HG03103 (cell line): ENCODE results near the gene BOLA1.
"Not testable (repeated sequence)": the region's sequence is repeated elsewhere in the genome, so short reads cannot be mapped to it uniquely, and the experiment has no call there.

Experiments used
- ATAC-seq: cut with Tn5 transposase; IDR thresholded peaks from one replicate; pipeline ENCODE4 v1.9.1; 2021; ENCODE audit warnings: low read depth; ENCODE audit not compliant: unreplicated experiment

BOLA1 gene, protein sequence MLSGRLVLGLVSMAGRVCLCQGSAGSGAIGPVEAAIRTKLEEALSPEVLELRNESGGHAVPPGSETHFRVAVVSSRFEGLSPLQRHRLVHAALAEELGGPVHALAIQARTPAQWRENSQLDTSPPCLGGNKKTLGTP

GRCh38 chr1:149899460-149900284, at the start of gene BOLA1:
TSS of gene BOLA1 (plus strand) at chr1:149899568. CDS start at chr1:149900060, 492 bp downstream.
- ATAC-seq = peak; percentile 89

- ATAC-seq = no peak
Observed at GRCh38 chr1:149849947-149850360, 49.4 kb upstream of the BOLA1 start.

DNA sequence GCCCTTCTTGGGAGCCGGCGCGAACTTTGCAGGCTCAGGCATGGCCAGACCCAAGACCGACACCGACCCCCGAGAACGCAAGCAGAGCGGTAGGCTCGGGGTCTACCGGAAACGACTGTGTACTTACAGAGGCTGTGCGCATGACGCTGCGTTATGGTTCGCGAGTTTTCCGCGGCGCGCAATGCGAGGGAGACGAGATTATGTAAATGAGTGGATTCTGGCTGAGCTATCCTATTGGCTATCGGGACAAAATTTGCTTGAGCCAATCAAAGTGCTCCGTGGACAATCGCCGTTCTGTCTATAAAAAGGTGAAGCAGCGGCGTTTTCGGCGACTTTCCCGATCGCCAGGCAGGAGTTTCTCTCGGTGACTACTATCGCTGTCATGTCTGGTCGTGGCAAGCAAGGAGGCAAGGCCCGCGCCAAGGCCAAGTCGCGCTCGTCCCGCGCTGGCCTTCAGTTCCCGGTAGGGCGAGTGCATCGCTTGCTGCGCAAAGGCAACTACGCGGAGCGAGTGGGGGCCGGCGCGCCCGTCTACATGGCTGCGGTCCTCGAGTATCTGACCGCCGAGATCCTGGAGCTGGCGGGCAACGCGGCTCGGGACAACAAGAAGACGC, 48.5 kb upstream of the BOLA1 start:
- peak; percentile 43 for ATAC-seq

GRCh38 chr1:149851585-149852213, 47.7 kb upstream of the BOLA1 start:
- peak; percentile 34 for ATAC-seq

- not testable (repeated sequence) for ATAC-seq
Observed at GRCh38 chr1:149852263-149852662, 47.1 kb upstream of the BOLA1 start.

DNA sequence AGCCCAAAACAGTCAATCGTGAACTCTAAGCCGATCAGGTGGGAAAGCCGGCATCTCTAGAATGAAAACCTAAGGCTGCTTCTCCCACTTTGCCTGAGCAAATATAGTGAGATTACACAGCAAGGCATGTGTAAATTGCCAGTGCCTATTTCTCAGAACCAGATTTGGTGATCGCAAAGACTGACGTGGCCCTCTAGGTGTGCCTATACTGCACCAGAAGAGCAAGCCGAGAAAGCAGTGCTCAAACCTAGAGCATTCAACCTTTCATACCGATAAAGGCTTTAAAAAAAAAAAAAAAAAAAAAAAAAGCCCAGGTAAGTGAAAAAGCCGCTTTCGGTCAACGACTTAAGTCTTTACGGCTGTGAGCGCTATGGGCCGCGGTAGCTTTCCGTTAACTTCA, 39.1 kb upstream of the BOLA1 start:
- not testable (repeated sequence) for ATAC-seq

DNA sequence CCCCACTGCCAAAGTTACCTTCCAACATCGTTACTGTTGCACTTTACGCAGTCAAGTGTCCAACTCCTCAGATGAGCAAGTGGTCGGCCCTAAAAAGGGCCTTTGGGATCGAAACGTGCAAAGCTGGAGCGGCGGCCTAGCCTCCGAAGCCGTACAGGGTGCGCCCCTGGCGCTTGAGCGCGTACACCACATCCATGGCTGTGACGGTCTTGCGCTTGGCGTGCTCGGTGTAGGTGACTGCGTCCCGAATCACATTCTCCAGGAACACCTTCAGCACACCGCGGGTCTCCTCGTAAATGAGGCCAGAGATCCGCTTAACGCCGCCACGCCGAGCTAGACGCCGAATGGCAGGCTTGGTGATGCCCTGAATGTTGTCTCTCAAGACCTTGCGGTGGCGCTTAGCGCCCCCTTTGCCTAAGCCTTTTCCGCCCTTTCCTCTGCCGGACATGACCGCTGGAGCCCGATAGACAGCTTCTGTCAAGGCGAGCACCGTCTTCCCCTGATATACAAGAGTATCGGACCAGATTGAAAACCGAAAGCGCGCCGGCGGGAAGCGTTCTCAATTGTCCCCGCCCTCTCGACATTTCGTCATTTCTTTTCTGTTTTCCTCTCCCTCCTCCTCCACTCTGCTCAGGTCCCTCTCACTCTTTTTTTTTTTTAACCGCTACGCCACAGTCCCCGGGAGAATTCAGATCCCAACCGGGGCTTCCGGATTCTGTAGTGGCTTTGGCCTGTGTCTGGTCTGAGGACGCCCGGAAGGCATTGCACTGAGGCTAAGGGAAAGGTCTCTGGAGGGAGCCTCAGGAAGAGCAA, 38.5 kb upstream of the BOLA1 start:
- ATAC-seq = peak; percentile 63

DNA sequence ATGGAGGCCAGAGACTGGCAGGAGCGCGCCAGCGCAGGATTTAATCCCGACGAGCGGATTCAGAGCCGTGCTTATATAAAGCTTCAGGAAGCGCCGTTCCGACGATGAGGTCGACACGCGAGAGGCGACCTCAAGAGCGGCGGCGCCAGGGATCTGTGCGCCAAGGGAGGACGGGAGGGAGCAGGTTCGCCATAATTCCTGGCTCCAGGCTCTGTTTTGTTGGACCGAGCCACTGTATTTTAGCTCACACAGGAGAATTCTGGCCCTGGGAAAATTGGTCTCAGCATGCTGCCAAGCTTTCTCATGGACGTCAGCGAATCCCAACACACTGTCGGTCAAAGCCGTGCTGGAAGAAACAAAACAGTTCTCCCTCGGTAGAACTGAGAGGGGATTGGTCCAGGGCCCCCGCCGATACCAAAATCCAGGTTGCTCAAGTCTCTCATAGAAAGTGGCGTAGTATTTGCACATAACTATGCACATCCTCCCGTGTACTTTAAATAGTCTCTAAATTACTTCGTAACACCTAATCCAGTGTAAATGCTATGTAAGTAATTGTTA, 37.8 kb upstream of the BOLA1 start:
- not testable (repeated sequence) for ATAC-seq

GRCh38 chr1:149866887-149867286, 32.5 kb upstream of the BOLA1 start:
- ATAC-seq = not testable (repeated sequence)

DNA sequence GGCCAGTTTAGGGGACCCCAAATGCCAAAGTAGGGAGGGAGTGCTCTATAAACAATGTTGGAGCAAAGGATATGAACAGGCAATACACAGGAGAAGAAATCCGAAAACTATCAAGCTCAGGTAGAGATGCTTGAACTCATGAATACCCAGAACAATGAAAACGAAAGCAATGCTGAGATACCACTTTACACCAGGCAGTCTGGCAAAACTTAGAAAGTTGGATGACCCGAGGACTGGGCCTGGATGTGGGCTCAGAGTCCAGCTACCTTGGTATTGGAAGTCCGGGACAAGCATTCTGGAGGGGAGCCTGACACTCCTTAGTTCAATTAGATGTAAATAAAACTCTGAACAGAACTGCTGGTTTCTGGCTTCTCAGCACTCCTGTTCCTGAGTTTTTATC, 26.3 kb upstream of the BOLA1 start:
- not testable (repeated sequence) for ATAC-seq

GRCh38 chr1:149877211-149877946, 22.0 kb upstream of the BOLA1 start:
- no peak for ATAC-seq

DNA sequence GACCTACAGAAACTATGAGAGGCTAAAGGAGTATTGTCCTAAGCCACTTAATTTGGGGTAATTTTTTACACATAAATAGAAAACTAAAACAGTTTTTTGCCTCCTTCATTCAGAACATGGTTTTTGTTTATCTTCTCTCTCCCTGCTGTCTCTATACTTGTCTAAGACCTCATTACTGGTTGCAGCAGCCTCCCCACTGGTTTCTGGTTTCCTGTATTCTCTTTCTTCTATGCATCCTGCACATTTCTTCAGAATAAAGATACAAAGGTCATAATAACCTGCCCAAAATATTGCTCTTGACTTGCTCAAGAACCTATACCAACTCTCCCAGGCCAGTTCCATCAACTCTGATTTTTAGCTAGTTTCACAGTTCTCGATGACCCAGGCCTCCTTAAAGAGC, 19.8 kb upstream of the BOLA1 start:
- no peak for ATAC-seq

DNA sequence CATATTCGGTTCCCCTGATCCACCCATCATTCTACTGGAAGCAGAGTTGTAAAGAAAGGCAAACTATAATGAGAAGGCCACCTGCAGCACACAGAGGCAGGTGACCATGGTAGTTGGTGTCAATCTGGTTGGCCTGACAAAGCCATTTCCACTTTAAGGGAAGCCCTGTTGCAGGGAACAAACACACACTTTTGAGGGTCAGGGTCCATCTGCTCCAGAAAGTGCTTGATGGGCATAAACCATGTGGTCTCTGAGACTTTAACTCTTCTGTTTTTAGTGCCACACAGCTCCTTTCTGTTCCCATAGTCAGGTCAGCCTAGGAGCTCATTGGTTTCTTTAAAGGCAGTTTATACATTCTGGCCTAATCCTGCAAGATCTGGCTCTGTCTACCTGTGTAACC, 17.5 kb upstream of the BOLA1 start:
- ATAC-seq = no peak

DNA sequence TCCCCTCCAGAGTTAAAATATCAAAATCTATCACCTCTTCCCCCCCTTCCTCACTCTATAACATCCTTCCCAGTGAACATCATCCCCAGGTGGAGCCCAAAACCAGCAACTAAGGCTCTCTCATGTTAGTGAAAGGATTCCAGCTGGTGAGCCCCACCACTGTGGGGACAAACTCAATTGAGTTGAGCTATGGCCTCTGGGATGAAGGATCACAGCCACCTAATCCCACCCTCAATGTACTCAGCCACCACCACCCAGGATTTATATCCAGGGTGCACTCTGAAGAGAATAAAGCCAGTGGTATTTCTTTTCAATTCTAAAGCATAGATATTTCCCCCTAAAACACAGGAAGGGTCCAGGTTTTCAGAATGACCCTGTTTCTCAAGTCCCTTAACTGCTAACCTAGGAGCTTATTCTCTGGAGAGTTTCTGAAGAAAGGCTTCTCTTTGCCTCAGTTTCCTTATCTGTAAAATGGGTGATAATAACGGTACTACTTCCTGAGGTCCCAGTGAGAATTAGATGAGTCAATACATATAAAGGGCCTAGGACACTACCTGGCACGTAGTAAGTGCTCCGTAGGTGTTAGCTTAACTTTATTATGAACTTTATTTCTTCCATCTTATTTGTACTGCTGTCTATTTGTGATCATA, 15.6 kb upstream of the BOLA1 start:
- no peak for ATAC-seq

DNA sequence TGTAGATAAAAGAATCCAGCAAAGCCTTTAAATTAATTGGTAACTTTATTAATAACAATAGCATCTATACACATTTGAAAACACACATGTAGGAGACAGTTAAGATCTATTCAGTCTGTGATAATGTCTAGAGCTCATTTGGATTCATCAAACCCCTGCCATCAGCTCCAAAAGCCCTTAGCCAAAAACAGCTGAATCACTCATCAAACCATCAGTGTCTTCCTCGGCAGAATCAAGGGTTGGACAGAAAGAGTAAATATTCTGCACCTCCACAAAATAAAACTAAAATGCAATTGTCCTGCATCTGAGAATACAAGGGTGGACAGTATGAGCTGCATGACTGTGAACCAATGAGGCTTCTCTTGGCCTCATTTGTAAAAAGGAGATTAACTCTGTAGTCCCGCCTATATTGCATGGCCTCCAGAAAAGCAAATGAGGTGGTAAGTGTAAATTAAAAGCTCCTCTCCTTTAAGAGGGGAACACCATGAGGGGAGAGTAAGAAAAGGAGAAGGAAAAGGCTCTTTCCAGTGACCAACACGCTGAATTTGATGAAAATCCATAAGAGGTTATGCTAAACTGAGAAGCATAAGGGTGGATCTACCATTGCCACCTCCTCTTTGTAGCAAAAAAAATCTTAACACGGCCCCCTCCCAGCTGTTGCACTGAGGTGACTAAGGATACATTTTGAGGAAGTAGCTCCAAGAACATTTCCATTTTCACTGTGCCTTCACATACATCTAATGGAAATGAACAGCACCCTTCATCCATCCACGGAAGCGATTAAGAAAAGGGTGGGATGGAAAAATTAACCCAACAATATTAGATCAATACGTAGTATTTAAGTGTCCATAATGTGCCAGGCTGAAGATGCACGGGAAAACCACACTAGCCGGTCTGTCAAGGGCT, 14.7 kb upstream of the BOLA1 start:
- ATAC-seq = no peak

DNA sequence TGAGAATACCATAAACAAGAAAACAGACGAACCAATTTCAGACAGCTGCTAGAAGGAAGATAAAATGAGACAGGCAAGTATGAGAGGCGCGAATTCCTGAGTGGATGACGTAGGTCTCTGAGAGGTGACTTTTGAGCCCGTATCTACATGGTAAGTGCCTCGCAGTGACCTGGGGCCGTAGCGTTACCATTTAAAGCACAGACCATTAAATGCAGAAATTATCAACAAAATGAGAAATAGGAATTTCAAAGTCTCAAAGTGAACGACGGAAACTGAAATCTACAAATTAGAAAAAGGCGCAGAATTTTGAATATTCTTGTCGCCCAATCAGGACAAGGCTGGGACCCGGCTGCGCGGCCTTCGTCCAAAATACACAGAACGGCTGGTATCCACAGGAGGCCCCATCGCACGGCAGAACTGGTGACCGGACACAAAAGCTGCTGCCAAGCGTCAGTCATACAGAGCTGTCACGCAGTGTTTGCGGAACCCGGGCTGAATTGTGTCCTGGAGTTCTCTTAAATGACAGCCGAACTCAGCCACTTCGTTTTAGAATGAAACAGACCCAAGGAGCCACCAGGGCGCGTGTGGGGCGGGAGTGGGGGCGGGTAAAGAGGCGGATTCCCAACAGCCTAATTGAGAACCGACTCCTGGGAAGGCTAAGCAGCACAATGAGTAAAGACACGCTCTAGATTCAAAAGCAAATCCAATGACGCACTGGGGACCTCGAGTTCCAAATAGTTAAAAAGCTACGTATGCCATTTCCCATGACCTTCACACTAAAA, 13.8 kb upstream of the BOLA1 start:
- no peak for ATAC-seq

DNA sequence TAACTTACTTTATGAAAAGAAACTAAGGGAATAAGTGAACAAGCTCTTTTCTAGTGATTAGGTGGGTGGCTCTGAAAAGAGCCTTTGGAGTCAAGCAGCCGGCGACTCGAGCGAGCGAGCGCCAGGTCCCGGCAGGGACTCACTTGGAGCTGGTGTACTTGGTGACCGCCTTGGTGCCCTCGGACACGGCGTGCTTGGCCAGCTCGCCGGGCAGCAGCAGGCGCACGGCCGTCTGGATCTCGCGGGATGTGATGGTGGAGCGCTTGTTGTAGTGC, 13.3 kb upstream of the BOLA1 start:
- ATAC-seq = not testable (repeated sequence)
